Medulla oblongata (tissue), 1 donor: Measurements from ENCODE around the gene HNRNPL.
"Not testable (repeated sequence)": the region's sequence is repeated elsewhere in the genome, so short reads cannot be mapped to it uniquely, and the experiment has no call there.

Experiments used
- DNase-seq: peaks from one replicate; pipeline ENCODE4 v3.0.0-alpha.2; 2015; ENCODE audit errors: extremely low spot score

Gene HNRNPL

DNA sequence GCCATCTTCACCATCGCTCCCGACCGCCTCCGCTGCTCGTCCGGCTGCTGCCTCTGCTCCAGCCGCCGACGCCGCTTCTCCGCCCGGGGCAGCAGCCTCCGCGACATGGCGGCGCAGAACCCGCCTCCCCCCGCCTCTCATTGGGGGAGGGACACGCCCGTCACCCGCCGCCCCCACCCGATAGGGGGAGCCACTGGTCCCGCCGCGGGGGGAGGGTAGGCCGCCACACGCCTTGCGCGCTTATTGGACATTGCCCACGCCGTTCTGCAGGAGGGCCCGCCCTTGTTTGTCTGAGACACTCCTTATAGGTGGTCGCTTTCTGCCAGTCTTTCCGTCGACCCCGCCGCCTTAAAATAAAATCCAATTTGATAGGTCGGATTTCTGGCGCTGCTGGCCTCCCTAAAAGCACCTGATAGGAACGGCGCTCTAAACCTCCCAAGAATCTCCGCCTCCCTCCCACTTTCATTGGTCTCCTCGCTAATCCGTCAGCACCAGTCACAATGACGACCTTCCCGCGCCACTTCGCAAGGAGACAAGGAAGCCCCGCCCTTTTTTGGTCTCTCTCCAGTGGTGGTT is at the start of gene HNRNPL:
Gene HNRNPL (minus strand): TSS at position 127 of the 576 bp plus-strand sequence. CDS start 20 bp downstream, at position 107.
- peak; percentile 100 for DNase-seq

DNA sequence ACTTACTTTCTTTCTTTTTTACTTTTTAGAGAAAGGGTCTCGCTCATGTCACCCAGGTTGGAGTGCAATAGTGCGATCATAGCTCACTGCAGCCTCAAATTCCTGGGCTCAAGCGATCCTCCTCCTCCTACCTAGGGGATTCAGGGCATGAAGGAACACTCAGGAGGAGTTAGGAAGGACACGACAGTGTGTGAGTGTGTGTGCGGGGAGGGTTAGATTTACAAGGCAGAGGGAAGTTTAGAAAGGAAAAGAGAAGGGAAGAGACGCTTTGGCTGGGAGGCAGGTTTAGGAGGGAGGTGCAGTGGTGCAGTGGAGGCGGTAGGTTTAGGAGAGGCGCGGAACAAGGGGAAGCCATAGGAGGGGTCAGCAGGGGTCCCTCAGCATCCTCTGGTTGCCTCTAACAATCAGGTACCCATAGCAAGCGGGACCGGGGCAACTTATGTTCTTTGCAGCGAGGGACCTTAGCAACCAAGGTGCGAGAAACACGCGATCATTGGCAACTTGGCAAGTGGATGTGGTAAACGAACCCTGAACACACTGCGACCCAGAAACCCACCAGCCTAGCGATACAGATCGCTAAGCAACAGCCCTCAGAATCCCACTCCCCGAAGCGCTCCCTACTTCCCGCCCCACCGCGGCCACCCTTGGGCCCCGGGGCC is 49.1 kb upstream of the HNRNPL start:
- peak; percentile 26 for DNase-seq

DNA sequence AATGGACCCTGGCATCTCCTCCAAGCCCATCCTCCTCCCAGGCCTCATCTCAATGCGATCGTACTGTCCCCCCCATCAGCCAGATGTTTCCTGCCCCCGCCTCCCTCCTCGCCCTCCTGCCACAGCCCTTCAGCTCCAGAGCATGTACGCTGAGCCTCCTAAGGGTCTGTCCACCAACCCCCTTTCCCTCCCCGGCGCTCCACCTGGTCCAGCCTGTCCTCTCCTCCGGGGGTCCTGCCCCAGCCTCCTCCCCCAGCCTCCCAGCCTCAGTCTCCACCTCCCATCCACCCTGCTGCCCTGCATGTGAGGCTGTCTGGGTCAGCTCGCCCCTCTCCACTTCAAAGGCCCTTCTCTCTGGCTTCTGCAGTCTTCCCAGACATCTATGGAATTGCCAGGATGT is 45.2 kb upstream of the HNRNPL start:
- no peak for DNase-seq

DNA sequence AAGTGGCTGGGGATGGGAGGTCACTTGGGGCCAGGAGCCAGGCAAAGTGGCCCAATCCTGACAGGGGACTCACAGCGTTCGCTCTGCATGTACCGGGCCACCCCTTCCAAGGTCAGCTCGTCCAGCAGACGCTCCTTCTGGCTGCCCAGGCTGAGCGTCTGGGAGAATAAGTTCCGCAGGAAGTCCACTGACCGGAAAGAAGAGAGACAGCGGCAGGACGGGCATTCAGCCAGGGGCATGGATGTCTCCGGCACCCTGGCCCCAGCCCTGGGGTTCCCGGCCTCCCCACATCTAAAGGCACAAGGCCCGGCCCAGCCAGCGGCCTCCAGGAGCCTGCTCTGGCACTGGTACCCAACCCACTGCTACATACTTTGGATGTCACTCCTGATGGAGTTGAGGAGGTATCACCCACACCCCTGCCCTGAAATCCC is 43.6 kb upstream of the HNRNPL start:
- no peak for DNase-seq

DNA sequence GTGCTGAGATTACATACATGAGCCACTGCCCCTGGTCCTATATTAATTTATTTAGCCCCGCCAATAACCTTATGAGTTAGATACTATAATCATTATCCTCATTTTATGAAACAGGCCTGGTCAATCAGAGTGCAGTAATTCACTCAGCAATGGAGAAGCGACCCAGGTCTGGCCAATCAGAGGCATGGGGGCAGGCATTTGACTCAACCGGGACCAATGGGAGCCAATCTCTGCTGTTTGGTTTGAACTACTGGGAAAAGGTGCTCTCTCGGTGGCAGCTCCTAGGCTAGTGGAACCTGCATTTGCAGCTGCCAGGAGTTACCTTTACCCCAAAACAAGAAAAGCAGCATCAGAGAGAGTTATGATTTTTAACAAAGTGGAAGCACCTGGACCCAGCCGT is 43.1 kb upstream of the HNRNPL start:
- no peak for DNase-seq

DNA sequence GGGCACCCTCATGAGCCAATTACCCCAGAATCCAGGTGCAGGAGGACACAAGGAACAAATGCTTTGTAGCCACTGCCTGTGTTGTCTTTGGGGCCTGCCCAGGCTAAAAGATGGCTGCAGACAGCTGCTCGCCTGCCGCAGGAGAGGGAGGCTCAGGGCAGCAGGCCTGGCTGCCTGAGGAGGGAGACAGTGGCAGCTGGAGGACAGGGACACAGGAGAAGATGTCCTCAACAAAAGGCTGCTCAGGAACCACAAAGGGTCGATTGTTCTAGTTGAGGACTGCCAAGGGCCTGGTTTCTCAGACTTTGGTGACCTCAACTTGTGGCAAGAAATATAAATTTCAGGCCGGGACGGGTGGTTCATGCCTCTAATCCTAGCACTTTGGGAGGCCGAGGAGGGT is 42.0 kb upstream of the HNRNPL start:
- DNase-seq, result peak; percentile 74

DNA sequence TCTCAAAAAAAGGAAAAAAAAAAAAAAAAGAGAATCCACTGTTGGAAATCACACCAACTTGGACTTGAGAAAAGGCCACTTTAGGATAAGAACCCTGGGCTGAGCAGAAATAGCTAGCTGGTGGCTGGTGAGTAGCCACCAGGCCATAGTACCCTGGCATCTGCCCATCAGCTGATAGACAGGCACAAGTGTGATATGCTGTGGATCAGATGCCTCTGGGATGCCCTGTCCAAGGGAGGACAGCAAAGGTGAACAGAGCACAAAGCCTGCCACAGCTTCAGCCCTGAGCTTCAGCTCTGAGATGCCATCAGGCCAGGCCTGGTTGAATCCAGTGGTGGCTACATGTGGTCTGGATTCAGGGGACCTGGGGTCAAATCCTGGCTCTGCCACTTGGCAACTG is 40.9 kb upstream of the HNRNPL start:
- DNase-seq, result no peak

DNA sequence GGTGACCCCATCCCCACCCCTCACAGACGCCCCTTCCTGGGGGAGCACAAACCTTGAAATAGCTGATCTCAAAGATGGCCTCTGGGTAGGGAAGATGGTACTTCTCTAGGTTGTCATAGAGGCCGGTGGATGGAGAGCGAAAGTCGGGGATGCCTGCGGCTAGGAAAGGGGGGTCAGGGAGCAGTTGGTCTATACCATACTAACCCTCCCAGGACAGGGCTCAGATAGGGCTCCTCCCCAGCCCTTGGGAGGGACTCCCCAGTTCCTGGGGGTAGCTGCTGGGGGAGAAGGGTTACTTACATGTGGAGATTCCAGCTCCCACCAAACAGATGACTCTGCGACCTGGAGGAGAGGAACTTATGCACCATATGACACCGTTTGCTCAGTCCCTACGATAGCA is 40.0 kb upstream of the HNRNPL start:
- DNase-seq, result no peak

DNA sequence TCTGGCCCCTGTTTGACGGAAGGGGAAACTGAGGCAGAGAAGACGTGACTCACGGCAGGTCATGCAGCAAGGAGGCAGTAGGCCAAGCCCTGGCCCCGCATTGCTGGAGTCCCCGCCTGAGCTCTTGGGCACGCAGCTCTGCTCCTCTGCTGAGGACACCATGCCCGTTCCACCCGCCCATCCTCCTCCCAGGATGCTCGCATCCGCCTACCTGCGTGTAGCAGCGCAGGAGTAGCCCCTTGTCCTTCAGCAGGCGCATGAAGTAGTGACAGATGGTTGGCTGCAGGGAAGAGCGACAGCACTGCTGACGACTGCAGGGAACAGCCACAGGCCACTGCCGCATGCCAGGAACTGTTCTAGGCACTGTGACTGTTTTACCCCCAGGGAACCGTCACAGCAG is 39.1 kb upstream of the HNRNPL start:
- DNase-seq, result no peak

DNA sequence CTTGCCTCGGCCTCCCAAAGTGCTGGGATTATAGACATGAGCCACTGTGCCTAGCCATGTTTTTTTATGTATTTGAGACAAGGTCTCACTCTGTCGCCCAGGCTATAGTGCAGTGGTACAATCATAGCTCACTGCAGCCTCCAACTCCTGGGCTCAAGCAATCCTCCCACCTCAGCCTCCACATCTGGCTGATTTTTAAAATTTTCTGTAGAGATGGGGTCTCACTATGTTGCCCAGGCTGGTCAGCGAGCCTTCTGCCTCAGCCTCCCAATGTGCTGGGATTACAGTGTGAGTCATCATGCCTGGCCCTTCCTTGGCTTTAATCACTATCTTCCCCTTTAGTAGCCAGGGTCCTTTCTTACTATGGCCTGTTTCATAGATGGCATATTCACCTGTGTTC is 34.9 kb upstream of the HNRNPL start:
- DNase-seq, result not testable (repeated sequence)

DNA sequence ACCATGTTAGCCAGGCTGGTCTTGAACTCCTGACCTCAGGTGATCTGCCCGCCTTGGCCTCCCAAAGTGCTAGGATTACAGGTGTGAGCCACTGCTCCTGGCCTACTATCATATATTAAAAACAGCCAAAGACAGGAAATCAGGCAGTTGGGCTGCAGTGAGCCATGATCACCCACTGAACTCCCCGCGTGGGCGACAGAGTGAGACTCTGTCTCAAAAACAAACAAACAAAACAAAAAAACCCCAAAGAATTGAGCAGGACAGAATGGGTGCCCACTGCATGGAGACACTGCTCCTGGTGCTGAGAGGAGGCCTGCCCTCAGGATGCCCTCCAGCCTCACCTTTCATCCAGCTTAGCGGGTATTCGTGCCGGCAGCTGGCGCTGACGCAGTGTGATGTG is 33.5 kb upstream of the HNRNPL start:
- no peak for DNase-seq

DNA sequence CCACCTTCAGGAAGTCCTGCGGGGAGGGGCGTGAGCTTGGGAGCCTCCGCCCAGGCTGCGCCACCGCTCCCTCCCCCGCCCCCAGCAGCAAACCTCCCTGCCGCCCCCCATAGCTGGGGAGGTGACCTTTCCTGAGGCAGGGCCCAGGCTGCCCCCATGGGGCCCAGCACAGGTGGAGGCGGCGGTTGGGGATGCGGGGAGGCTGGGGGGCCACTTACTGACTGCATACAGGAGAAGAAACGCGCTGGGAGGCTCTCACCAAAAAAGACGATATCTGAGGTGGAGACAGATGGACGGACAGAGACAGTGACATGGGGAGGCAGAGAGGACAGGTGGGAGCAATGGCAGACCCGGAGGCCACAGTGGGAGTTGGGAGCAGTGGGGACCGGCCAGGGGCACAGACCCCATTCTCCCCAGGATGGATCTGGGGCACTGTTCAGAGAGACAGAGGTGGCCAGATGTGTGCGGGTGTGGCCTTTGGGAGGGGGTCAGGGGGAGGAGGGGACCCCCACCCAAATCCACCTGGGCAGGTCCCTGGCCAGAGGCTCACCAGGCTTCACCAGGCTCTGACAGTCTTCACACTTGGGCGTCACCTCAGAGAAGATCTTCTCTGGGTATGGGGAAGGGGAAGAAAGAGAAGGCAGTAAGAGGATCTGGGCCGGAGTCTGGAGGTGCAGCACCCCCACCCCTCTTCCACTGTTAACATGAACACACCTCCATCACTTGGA is 31.3 kb upstream of the HNRNPL start:
- no peak for DNase-seq

DNA sequence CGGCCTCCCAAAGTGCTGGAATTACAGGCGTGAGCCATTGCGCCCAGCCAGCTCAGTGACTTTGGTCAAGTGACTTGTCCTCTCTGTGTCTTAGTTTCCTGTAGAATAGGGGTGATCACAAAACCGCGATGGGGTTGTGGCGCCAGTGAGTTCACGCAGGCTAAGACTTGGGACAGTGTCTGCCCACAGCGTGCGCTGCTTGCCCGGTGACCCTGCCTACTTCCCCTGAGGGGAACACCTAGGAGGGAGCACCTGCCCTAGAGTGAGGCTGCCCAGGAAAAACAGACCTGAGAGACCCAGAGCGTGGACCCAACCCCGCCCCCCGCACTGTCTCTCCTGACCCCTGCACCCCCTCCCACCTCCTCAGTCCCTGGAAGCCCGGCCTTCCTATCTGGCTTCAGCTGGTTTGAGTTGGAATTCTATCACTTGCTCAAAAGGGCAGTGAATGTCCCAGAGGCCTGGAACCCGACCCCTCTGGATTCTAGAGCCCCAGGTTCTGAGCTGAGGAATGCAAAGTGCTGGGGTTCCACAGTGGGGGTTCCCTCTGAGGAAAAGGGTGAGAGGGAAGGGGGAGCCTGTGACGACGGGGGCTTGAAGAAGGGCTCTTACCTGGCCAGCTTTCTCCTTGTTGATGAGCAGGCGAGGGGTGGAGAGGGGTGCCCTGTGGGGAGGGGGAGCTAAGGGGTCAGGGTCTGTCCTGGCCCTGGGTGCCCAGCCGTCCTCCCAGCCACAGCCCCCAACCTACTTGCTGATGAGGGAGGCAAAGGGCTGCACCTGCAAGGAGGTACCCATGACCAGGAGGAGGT is 30.5 kb upstream of the HNRNPL start:
- no peak for DNase-seq

DNA sequence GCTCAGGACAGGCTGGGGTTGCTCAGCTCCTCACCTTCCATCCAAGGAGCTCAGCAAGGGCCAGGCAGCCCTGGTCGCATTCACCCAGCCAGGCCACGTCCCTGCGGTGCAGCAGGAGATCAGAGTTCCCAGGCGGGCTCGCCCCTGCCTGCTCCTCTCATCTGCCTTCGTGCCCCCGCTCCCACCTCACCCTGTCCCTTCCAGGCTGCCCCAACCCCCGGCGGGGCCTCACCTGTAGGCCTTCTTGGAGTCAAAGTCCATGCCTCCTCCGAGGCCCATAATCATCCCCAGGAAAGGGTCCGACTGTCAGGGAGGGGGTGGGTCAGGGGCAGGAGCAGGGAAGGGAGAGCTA is 29.6 kb upstream of the HNRNPL start:
- DNase-seq, result no peak

DNA sequence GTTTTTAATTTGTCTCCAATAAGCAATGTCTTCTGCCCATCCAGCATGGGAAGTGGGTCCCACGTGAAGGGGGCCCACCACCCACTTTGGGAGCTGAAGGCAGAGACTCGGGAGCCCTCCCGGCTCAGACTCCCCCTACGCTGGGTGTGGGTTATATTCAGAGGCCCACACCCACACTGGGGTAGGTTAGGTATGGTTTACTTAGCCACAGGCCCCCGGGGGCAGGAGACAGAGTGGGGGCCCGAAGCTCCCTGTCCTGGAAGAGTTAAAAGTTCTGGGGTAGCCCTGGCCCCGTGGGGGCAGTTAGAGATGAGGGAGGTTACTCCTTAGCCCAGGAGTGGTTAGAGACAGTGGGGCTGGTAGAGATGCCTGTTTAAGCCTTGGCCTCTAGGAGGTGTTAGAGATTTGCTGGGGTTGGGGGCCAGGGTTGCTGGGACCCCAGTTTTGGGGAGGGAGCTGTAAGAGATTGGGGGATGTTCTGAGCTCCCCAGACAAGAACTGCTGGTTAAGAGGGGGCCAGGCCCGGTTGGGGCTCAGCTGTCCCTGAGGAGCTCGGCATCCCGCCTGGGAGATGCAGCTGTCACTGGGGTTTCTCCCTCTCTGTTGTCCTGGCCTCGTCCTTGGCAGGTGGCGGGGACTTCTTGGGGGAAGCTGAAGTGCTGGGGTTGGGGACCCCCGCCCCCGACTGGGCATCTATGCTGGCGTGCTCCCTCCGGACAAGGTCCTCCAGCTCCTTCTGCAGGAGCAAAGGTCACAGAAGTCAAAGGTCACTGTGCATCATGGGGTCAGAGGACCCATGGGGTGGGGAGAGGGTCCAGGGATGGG is 29.0 kb upstream of the HNRNPL start:
- DNase-seq, result no peak

DNA sequence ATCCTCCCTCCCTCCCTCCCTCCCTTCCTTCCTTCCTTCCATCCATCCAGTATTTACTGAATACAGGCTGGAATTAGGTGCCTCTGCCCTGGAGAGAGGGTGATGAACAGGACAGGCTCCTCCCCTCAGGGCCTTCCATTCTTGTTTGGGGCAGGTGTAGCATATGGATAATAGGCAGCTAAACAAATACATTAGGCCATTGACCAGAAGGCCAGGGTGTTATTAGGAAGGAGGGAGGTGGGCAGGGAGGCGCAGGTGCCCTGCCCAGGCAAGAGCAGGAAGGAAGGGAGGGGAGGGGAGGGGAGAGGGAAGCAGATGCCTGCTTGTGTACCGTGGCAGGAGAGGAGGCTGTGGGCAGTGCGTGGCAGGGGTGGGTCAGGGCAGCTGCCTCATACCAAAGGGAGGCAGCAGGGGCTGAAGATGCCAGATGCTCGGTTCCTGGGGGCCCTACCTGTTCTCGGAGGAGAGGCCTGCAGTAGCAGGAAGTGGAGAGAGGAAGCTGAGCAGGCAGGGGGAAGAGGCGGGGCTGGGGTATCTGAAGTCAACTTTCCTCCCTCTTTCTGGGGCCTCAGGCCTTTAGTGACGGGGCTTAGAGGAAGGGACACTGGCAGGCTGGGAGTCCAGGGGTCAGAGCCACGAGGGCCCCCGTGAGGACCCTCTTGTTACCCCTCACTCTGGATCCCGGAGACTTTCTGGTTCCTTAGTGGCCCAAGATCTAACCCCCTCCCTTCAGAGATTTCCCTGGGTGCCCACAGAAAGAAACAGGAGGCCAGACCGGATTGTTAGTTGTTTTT is 28.2 kb upstream of the HNRNPL start, which contains the start of gene RINL:
Gene RINL (minus strand): TSS at position 495 of the 794 bp plus-strand sequence. CDS start 1,533 bp downstream, outside the sequence.
- DNase-seq, result no peak

DNA sequence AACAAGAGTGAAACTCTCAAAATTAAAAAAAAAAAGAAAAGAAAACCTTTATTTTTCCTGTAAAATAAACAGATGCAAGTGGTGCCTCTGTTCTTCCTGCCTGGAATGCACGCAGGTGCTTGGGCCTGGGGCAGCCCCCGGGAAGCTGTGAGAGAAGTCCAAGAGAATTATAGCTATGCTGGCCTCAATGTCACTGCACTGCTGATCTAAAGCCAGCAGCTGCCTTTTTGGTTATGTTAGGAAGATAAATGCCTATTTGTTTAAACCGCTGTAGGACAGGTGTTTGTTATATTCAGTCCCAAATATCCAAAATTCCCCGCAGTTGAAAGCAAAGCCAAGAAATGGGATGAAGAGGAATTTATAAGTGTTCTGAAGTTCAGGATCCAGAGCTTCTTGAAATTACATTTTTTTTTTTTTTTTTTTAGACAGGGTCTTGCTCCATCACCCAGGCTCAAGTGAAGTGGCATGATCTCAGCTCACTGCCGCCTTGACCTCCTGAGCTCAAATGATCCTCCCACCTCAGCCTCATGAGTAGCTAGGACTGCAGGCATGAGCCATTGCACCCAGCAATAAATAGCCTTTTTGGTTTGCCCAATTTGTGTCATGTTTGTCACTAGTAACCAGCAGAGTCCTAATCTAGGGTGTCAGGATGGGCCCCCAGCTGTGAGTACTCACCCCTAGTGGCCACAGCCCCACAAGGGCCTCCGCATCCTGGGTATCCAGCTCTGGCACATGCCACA is 26.0 kb upstream of the HNRNPL start:
- DNase-seq, result no peak

DNA sequence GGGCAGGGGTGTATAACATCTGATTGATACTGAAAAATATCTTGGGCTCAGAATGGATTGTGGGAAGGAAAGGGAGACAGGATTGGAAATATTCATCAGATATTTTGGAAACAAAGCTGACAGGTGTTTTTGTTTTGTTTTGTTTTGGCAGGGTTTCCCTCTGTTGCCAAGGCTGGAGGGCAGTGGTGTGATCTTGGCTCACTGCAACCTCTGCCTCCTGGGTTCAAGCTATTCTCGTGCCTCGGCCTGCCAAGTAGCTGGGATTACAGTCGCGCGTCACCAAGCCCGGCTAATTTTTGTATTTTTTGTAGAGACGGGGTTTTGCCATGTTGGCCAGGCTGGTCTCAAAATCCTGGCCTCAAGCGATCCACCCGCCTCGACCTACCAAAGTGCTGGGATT is 23.6 kb upstream of the HNRNPL start:
- not testable (repeated sequence) for DNase-seq

DNA sequence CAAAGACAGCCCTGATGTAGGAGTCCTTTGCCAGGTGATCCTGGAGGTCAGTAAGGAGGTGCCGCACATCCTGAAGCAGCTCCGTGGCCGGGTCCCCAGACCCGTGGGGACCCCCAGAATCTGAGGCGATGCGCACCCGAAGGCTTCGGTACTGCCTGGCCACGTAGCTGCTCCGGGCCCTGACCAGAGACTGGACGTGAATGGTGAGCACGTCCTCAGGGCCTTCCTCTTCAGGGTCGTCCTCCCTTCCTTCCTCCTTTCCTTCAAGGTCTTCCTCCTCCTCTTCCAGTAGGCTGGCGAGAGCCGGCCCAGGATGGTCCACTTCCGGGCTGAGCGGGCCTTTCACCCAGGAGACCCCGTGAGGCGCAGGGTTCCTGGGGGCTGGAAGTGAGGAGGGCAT is 20.8 kb upstream of the HNRNPL start:
- DNase-seq, result no peak
